Bronchial epithelial cell (primary cell): ENCODE data around the gene ZBTB7B. TPM values are rescaled to one million over a fixed set of nuclear protein-coding genes. Genes with fewer than 3 reads are reported as not detected.

Experiments used
- DNase-seq: peaks from one replicate; pipeline ENCODE4 v3.0.0-alpha.2; 2010; ENCODE audit warnings: low read depth
- FAIRE-seq: peaks from 2 replicates; lab custom pipeline; 2011; peaks lifted over from hg19 to GRCh38; lab: Jason Lieb, UNC
- H3K27me3 ChIP-seq: 2 replicates; pipeline ENCODE4 v1.5.1; 2011; ENCODE audit warnings: low read length; ENCODE audit not compliant: control insufficient read depth, insufficient read depth
- H3K36me3 ChIP-seq: 2 replicates; pipeline ENCODE4 v1.5.1; 2011; ENCODE audit warnings: low read length; ENCODE audit not compliant: control insufficient read depth, insufficient read depth
- H3K4me3 ChIP-seq: 2 replicates; pipeline ENCODE4 v1.5.1; 2011; ENCODE audit warnings: mild to moderate bottlenecking, low read depth, low read length, control low read depth
- CTCF ChIP-seq: IDR thresholded peaks from 2 replicates; pipeline ENCODE4 v1.5.1; 2011; ENCODE audit warnings: mild to moderate bottlenecking, moderate library complexity, low read length, control low read depth, inconsistent platforms; ENCODE audit not compliant: insufficient read depth, severe bottlenecking
- total RNA-seq: library from RNA; depleted of rRNA; stranded (reverse); fragments of >200 nt; gene quantifications from 2 replicates; pipeline ENCODE4 v1.2.1, GENCODE V29; 2014

ZBTB7B gene
- total RNA-seq, 1 donor from 2014 or later = 46.1 TPM

GRCh38 chr1:155057788-155058211 lies 55.2 kb downstream of the ZBTB7B start:
- Histone ChIP-seq H3K4me3 (no peak overlapping the region), H3K27me3 (no peaks in the 10 kb centered on the region), H3K36me3 (peaks cover 63% of the 10 kb centered on the region)
- DNase-seq (no peak), FAIRE-seq (no peak)
- no peak for TF ChIP-seq CTCF

- Histone ChIP-seq H3K27me3 (no peaks in the 10 kb centered on the region), H3K4me3 (no peak overlapping the region), H3K36me3 (peaks cover 47% of the 10 kb centered on the region)
- TF ChIP-seq CTCF = no peak
- DNase-seq (no peak), FAIRE-seq (no peak)
These were observed 58.1 kb downstream of the ZBTB7B start for GRCh38 chr1:155060736-155061135.

- DNase-seq (peak; percentile 74), FAIRE-seq (peak; percentile 7)
- H3K4me3 ChIP-seq = no peak overlapping the region
- TF ChIP-seq CTCF = peak; percentile 99
- peaks cover 42% of the 10 kb centered on the region for H3K36me3 ChIP-seq
- H3K27me3 ChIP-seq = no peaks in the 10 kb centered on the region
These were observed 59.0 kb downstream of the ZBTB7B start for GRCh38 chr1:155061381-155062150.

GRCh38 chr1:155062151-155062686 lies 59.6 kb downstream of the ZBTB7B start:
- Histone ChIP-seq H3K36me3 (peaks cover 38% of the 10 kb centered on the region), H3K27me3 (no peaks in the 10 kb centered on the region), H3K4me3 (no peak overlapping the region)
- no peak for TF ChIP-seq CTCF
- no peak for FAIRE-seq
- no peak for DNase-seq

GRCh38 chr1:155062702-155063411 lies 60.3 kb downstream of the ZBTB7B start:
- Histone ChIP-seq H3K36me3 (peaks cover 33% of the 10 kb centered on the region), H3K27me3 (no peaks in the 10 kb centered on the region), H3K4me3 (no peak overlapping the region)
- FAIRE-seq (no peak), DNase-seq (peak; percentile 18)
- TF ChIP-seq CTCF = peak; percentile 90
